ENCODE results near the gene VWC2L. TPM values are rescaled to one million over a fixed set of nuclear protein-coding genes. Genes with fewer than 3 reads are reported as not detected.

Gene VWC2L
- total and polyA plus RNA-seq, 10 of the 15 experiments (the other 5 are each of a cell fraction or from before 2014, with no cell fraction given) = not detected

DNA sequence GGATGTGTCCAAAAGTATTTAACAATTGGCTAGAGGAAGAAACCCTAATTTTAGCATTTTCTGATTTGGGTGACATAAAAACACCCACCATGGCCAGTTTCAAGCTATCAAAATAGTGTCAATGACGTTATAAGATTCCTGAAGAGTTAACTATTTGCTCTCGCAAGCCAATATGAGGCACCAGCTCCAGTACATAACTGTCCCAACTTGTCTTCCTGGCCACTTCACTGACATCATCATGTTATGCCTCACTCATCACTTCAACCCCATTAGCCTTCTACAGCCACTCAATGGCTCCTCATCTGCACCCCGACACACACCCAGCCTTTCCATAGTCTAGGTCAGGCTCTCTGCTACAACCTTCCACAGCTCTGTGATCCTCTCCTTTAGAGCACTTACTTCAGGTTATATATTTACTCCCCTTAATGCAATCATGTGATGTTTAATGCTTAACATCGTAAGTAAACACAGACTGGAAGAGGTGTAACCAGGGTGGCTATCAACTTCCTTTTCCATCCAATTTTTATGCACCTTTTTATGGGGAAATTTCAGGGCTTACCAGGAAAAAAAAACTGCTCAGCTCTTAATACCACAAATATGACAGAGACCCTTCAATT lies 158.7 kb downstream of the VWC2L start (continued):
- TF ChIP-seq, protein P1, sequence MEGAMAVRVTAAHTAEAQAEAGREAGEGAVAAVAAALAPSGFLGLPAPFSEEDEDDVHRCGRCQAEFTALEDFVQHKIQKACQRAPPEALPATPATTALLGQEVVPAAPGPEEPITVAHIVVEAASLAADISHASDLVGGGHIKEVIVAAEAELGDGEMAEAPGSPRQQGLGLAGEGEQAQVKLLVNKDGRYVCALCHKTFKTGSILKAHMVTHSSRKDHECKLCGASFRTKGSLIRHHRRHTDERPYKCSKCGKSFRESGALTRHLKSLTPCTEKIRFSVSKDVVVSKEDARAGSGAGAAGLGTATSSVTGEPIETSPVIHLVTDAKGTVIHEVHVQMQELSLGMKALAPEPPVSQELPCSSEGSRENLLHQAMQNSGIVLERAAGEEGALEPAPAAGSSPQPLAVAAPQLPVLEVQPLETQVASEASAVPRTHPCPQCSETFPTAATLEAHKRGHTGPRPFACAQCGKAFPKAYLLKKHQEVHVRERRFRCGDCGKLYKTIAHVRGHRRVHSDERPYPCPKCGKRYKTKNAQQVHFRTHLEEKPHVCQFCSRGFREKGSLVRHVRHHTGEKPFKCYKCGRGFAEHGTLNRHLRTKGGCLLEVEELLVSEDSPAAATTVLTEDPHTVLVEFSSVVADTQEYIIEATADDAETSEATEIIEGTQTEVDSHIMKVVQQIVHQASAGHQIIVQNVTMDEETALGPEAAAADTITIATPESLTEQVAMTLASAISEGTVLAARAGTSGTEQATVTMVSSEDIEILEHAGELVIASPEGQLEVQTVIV (IDR thresholded peaks at IDR 0.05; ENCODE audit: borderline replicate concordance, partially characterized antibody) = no peak
- TF ChIP-seq LARP7 (IDR thresholded peaks at IDR 0.05) (no peak), TCF12 (IDR thresholded peaks at IDR 0.05; ENCODE audit: low read depth, low read length) (no peak), ZSCAN29 (IDR thresholded peaks at IDR 0.05) (no peak), CUX1 (IDR thresholded peaks at IDR 0.05; ENCODE audit: insufficient replicate concordance, low read depth, low read length) (no peak), SPI1 (IDR thresholded peaks at IDR 0.05; ENCODE audit: borderline replicate concordance, insufficient read depth, low read depth, low read length) (no peak)
